HepG2 (cell line): ENCODE measurements around the gene POMT2. TPM values are rescaled to one million over a fixed set of nuclear protein-coding genes. Genes with fewer than 3 reads are reported as not detected.

Experiments used
- CENPX ChIP-seq: sonication (generic); formaldehyde crosslinking; IDR thresholded peaks from 2 replicates; pipeline ENCODE4 v1.9.0; 2021; ENCODE audit warnings: mild to moderate bottlenecking, missing genetic modification reagents, moderate library complexity
- FOXJ3 ChIP-seq: sonication (generic); formaldehyde crosslinking; IDR thresholded peaks from 2 replicates; pipeline ENCODE4 v1.4.0; 2020; ENCODE audit warnings: missing genetic modification reagents, mild to moderate bottlenecking, borderline replicate concordance
- HNRNPL ChIP-seq: fragments of 200-400 bp; formaldehyde crosslinking; IDR thresholded peaks from 2 replicates; pipeline ENCODE4 v1.6.1; 2017; ENCODE audit warnings: mild to moderate bottlenecking, low read depth, low read length
- KLF11 ChIP-seq: IDR thresholded peaks from 2 replicates; pipeline ENCODE4 v1.6.1; 2016; ENCODE audit warnings: missing compliant biosample characterization
- NFYB ChIP-seq: sonication (generic); formaldehyde crosslinking; IDR thresholded peaks from 2 replicates; pipeline ENCODE4 v1.4.0; 2020; ENCODE audit warnings: missing genetic modification reagents
- PRDM4 ChIP-seq: sonication (generic); formaldehyde crosslinking; IDR thresholded peaks from 2 replicates; pipeline ENCODE4 v1.9.0; 2021; ENCODE audit warnings: missing genetic modification reagents, borderline replicate concordance
- PTBP1 ChIP-seq: fragments of 200-400 bp; formaldehyde crosslinking; IDR thresholded peaks from 2 replicates; pipeline ENCODE4 v1.6.1; 2018; ENCODE audit warnings: low read length, low read depth; ENCODE audit not compliant: poor library complexity, severe bottlenecking
- SATB2 ChIP-seq: sonication (generic); formaldehyde crosslinking; IDR thresholded peaks from 2 replicates; pipeline ENCODE4 v1.5.0; 2020; ENCODE audit warnings: missing genetic modification reagents
- THYN1 ChIP-seq: sonication (generic); formaldehyde crosslinking; IDR thresholded peaks from 2 replicates; pipeline ENCODE4 v1.8.1; 2023; ENCODE audit warnings: low read depth, mild to moderate bottlenecking, moderate library complexity, missing genetic modification reagents, borderline replicate concordance
- ZNF260 ChIP-seq: sonication (generic); formaldehyde crosslinking; IDR thresholded peaks from 2 replicates; pipeline ENCODE4 v1.4.0; 2020; ENCODE audit warnings: missing genetic modification reagents, low read depth, mild to moderate bottlenecking, borderline replicate concordance
- ZNF281 ChIP-seq: sonication (generic); formaldehyde crosslinking; IDR thresholded peaks from 2 replicates; pipeline ENCODE4 v1.4.0; 2020; ENCODE audit warnings: missing genetic modification reagents, borderline replicate concordance
- polyA plus RNA-seq, 8 experiments: library from polyadenylated mRNA; depleted of rRNA in 3 of 8; stranded (reverse) in 7 of 8; unstranded in 1 of 8; fragments of >200 nt; fragmentation: Illumina TruSeq in 4 of 8; extraction: Trizol in 4 of 8; gene quantifications; 2 replicates each; pipeline versions ENCODE4 v1.2.1 to v1.2.3, GENCODE V29; 2011 to 2016; ENCODE audit warnings: low read depth in 4 of 8, missing spikeins in 1 of 8, mixed read lengths in 1 of 8; ENCODE audit not compliant: insufficient read depth in 1 of 8
- total RNA-seq, 5 experiments: library from RNA; depleted of rRNA; stranded (reverse); fragments of >200 nt; fragmentation: Illumina TruSeq; extraction: Trizol; gene quantifications; 2 replicates each; pipeline ENCODE4 v1.2.3, GENCODE V29; 2016; ENCODE audit warnings: low read depth in 1 of 5
- TF ChIP-seq, protein P1 (sequence below): sonication (generic); formaldehyde crosslinking; IDR thresholded peaks from 2 replicates; pipeline ENCODE4 v1.4.0; 2020; ENCODE audit warnings: missing genetic modification reagents, low read depth, mild to moderate bottlenecking, borderline replicate concordance

Gene POMT2
- total and polyA plus RNA-seq, 2 of the 13 experiments (the other 11 are each of a cell fraction or from before 2014, with no cell fraction given) = 15.3 to 15.9 TPM

DNA sequence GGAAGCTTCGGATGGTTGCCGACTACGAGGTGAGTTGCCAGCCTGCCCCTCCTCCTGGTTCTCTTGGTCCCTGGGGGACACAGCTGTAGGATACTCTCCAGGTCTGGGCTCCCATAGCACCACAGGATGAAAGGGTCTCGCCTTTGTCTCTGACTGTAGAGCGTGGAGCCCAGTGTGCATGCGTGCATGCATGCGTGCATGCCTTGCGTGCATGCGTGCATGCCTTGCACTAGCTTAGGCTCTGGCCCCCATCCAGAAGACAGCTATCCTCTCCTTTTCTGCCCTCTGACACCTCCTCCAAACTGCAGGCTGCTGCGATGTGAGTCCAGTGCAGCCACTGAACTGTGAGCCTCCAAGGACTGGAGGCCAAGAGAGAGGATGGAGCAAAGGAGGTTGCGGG lies 68.8 kb downstream of the POMT2 start (continued):
- TF ChIP-seq, protein P1, sequence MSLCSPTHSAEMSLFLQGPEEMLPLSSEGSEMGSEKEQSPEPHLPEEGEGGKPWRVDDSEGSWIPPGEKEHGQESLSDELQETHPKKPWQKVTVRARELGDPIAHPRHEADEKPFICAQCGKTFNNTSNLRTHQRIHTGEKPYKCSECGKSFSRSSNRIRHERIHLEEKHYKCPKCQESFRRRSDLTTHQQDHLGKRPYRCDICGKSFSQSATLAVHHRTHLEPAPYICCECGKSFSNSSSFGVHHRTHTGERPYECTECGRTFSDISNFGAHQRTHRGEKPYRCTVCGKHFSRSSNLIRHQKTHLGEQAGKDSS (CRISPR knock-in tag) = no peak
- TF ChIP-seq HNRNPL (no peak), ZNF260 (no peak), FOXJ3 (CRISPR knock-in tag) (no peak), SATB2 (CRISPR knock-in tag) (no peak), THYN1 (no peak), PTBP1 (no peak), ZNF281 (CRISPR knock-in tag) (no peak), PRDM4 (CRISPR knock-in tag) (no peak), KLF11 (CRISPR knock-in tag) (no peak), CENPX (CRISPR knock-in tag) (no peak), NFYB (no peak)
- TF ChIP-seq, all 625 proteins: peak for 0
